OCI-LY1 (cell line): ENCODE results near the gene CLSTN2.

Source experiments
- H2AFZ ChIP-seq: fragments of 200-600 bp; sonication (generic), shearing (Covaris generic); 2 replicates; pipeline ENCODE4 v1.6.0; 2014; ENCODE audit warnings: antibody characterized with exemption, mild to moderate bottlenecking, low read length
- H3F3A ChIP-seq: fragments of 200-600 bp; sonication (generic), shearing (Covaris generic); 2 replicates; pipeline ENCODE4 v1.6.0; 2014; ENCODE audit warnings: mild to moderate bottlenecking, antibody characterized with exemption, low read length, moderate library complexity; ENCODE audit not compliant: insufficient read depth
- H3K27ac ChIP-seq: fragments of 200-600 bp; sonication (generic); 2 replicates; pipeline ENCODE4 v1.5.1; 2014; ENCODE audit warnings: low read length, mixed run types, mild to moderate bottlenecking, low read depth; ENCODE audit not compliant: poor library complexity, severe bottlenecking
- H3K27me3 ChIP-seq: fragments of 200-600 bp; sonication (generic); 2 replicates; pipeline ENCODE4 v1.6.0; 2014; ENCODE audit warnings: antibody characterized with exemption, mild to moderate bottlenecking, low read length, moderate library complexity; ENCODE audit not compliant: insufficient read depth
- H3K36me3 ChIP-seq: fragments of 200-600 bp; sonication (generic); 2 replicates; pipeline ENCODE4 v1.6.1; 2014; ENCODE audit warnings: mild to moderate bottlenecking, antibody characterized with exemption, low read length, moderate library complexity, mixed read lengths; ENCODE audit not compliant: insufficient read depth
- H3K4me1 ChIP-seq: fragments of 200-600 bp; sonication (generic); 2 replicates; pipeline ENCODE4 v1.5.1; 2014; ENCODE audit warnings: mild to moderate bottlenecking, low read length, moderate library complexity; ENCODE audit not compliant: insufficient read depth, severe bottlenecking
- H3K4me2 ChIP-seq: fragments of 200-600 bp; sonication (generic), shearing (Covaris generic); 2 replicates; pipeline ENCODE4 v1.6.1; 2014; ENCODE audit warnings: low read length
- H3K4me3 ChIP-seq: fragments of 200-600 bp; sonication (generic); 2 replicates; pipeline ENCODE4 v1.5.1; 2014; ENCODE audit warnings: low read length, low read depth, mild to moderate bottlenecking, mixed read lengths; ENCODE audit not compliant: poor library complexity, severe bottlenecking
- H3K79me2 ChIP-seq: fragments of 200-600 bp; shearing (Covaris generic); 2 replicates; pipeline ENCODE4 v1.6.1; 2016; ENCODE audit warnings: mixed run types, low read length, mixed read lengths; ENCODE audit not compliant: insufficient read depth
- H3K9ac ChIP-seq: fragments of 200-600 bp; sonication (generic), shearing (Covaris generic); 2 replicates; pipeline ENCODE4 v1.6.1; 2014; ENCODE audit warnings: mild to moderate bottlenecking, low read length, mixed read lengths
- H3K9me2 ChIP-seq: fragments of 200-600 bp; sonication (generic), shearing (Covaris generic); 2 replicates; pipeline ENCODE4 v1.6.1; 2014; ENCODE audit warnings: low read depth, mild to moderate bottlenecking, low read length, mixed read lengths
- H3K9me3 ChIP-seq: fragments of 200-600 bp; shearing (Covaris generic); 2 replicates; pipeline ENCODE4 v1.6.1; 2014; ENCODE audit warnings: low read length, mixed read lengths
- H4K20me1 ChIP-seq: fragments of 200-600 bp; sonication (generic), shearing (Covaris generic); 2 replicates; pipeline ENCODE4 v1.6.0; 2016; ENCODE audit warnings: mild to moderate bottlenecking, low read length; ENCODE audit not compliant: insufficient read depth
- EZH2 ChIP-seq: fragments of 200-600 bp; sonication (generic), shearing (Covaris generic); IDR thresholded peaks from 2 replicates; pipeline ENCODE4 v1.8.0; 2017; ENCODE audit warnings: borderline replicate concordance, mixed run types, mild to moderate bottlenecking, antibody characterized with exemption, low read length, moderate library complexity, mixed read lengths
- TF ChIP-seq, protein P1 (sequence below): fragments of 200-600 bp; sonication (generic), shearing (Covaris generic); IDR thresholded peaks from 2 replicates; pipeline ENCODE4 v1.5.1; 2017; ENCODE audit warnings: mild to moderate bottlenecking, antibody characterized with exemption, low read length, moderate library complexity, mixed read lengths

CLSTN2 gene

DNA sequence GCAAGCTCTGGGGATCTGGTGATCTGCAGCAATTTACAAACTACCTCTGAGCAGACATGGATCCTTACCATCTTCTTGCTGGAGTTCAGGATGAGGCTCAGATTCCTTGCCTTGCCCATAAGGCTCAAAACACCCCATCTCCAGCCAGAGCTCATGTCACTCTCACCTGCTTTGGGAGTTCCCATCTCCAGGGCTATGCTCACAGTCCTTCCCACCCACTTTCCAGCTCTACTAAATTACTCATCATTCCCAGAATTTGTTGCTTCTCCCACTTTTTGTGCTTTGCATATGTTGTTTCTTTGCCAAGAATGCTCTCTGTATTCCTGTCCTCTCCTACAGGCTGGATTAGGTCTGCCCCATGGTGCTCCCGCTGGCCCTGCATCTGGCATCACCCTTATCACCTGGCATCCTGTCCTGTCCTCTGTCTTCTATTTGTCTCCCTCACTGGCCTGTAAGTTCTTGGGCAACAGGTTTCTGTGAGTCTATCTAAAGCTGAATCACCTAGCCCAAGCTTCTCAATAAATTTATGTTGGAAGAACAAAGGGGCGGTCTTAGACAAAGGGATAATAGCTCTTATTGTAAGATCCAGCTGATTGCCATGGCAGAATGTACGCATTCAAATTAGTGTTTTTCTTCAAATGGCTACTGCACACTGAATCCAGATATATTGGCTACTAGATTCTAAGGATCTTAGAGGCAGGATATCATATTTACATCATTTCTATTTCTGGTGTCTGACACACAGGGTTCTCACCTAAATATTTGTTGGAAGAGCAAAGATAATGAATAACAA, 179.2 kb downstream of the CLSTN2 start:
- H3K9ac ChIP-seq: no peak overlapping the region
- no peak overlapping the region for H2AFZ ChIP-seq
- no peaks in the 10 kb centered on the region for H3K4me1 ChIP-seq
- no peaks in the 10 kb centered on the region for H3K36me3 ChIP-seq
- H3K27me3 ChIP-seq: no peaks in the 10 kb centered on the region
- H3K4me2 ChIP-seq: no peak overlapping the region
- H3K27ac ChIP-seq: no peak overlapping the region
- no peaks in the 10 kb centered on the region for H3K9me3 ChIP-seq
- no peak overlapping the region for H3K4me3 ChIP-seq
- no peaks in the 10 kb centered on the region for H3K79me2 ChIP-seq
- no peaks in the 10 kb centered on the region for H3F3A ChIP-seq
- TF ChIP-seq, protein P1, sequence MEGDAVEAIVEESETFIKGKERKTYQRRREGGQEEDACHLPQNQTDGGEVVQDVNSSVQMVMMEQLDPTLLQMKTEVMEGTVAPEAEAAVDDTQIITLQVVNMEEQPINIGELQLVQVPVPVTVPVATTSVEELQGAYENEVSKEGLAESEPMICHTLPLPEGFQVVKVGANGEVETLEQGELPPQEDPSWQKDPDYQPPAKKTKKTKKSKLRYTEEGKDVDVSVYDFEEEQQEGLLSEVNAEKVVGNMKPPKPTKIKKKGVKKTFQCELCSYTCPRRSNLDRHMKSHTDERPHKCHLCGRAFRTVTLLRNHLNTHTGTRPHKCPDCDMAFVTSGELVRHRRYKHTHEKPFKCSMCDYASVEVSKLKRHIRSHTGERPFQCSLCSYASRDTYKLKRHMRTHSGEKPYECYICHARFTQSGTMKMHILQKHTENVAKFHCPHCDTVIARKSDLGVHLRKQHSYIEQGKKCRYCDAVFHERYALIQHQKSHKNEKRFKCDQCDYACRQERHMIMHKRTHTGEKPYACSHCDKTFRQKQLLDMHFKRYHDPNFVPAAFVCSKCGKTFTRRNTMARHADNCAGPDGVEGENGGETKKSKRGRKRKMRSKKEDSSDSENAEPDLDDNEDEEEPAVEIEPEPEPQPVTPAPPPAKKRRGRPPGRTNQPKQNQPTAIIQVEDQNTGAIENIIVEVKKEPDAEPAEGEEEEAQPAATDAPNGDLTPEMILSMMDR: no peak
- no peaks in the 10 kb centered on the region for H4K20me1 ChIP-seq
- H3K9me2 ChIP-seq: no peaks in the 10 kb centered on the region

DNA sequence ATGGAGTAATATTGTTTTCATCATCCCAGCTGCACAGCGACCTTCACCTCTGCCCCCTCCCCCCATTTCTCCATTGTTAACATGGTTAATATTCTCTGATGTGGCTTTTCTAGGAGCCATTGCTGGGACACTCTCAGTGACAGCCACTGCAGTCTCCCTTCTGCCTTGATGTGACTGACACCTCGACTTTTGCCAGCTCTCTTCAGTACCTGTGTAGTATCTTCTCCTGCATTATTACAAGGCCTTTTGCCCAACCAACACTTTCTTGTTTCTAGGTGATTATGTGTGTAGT, 179.8 kb downstream of the CLSTN2 start:
- Histone ChIP-seq H3K27me3 (no peaks in the 10 kb centered on the region), H3K9ac (no peak overlapping the region)
- TF ChIP-seq, protein P1: no peak
- TF ChIP-seq EZH2: no peak

DNA sequence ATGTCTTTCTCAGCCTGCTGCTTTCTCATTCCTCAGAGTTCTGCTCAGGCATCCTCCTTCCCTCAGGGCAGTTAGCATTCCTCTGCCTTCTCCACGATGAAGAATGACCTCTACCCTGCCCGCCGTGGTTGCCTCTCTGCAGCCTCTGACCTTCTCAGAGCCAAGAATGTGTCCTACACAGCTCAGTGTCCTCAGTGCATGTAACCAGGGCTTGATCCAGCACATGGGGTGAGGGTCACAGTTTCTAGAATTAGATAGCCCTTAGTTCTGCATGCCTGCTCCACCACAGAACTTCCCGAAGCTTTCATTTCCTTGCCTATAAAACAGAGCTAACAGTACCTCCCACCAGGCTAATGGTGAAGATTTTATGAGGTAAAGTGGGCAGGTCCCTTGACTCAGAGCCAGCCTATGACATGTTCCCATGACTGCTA, 182.1 kb downstream of the CLSTN2 start:
- Histone ChIP-seq H2AFZ (no peak overlapping the region), H3K36me3 (no peaks in the 10 kb centered on the region), H4K20me1 (no peaks in the 10 kb centered on the region), H3K27me3 (no peaks in the 10 kb centered on the region), H3K27ac (no peak overlapping the region), H3K9me2 (no peaks in the 10 kb centered on the region), H3K79me2 (no peaks in the 10 kb centered on the region), H3K4me3 (no peak overlapping the region), H3K4me1 (no peaks in the 10 kb centered on the region), H3F3A (no peaks in the 10 kb centered on the region), H3K9me3 (no peaks in the 10 kb centered on the region), H3K9ac (no peak overlapping the region), H3K4me2 (no peak overlapping the region)
- TF ChIP-seq, protein P1: no peak
- no peak for TF ChIP-seq EZH2

More for the DNA sequence above, 179.8 kb downstream of the CLSTN2 start:
- Histone ChIP-seq H3K9me3 (no peaks in the 10 kb centered on the region), H4K20me1 (no peaks in the 10 kb centered on the region), H3K4me1 (no peaks in the 10 kb centered on the region), H3K4me3 (no peak overlapping the region), H3K27ac (no peak overlapping the region), H3F3A (no peaks in the 10 kb centered on the region), H3K36me3 (no peaks in the 10 kb centered on the region), H3K4me2 (no peak overlapping the region), H2AFZ (no peak overlapping the region), H3K9me2 (no peaks in the 10 kb centered on the region), H3K79me2 (no peaks in the 10 kb centered on the region)
